ENCODE data around the gene LMAN1L. TPM values are rescaled to one million over a fixed set of nuclear protein-coding genes. Genes with fewer than 3 reads are reported as not detected.

LMAN1L gene
- total RNA-seq, 6 donors from 2014 or later = 1.0 TPM; not detected in 5

- DNase-seq (no peak), ATAC-seq (ENCODE audit: low FRiP score in 2 of 2) (no peak)
- Histone ChIP-seq H3K27me3 (no peaks in the 10 kb centered on the region), H3K9me3 (no peaks in the 10 kb centered on the region), H3K36me3 (peaks cover 24 to 41% (median 29%) of the 10 kb centered on the region in 4 donors), H3K27ac (no peak overlapping the region), H3K4me1 (peaks cover 21 to 34% (median 26%) of the 10 kb centered on the region in 4 donors), H3K4me3 (no peak overlapping the region)
- TF ChIP-seq POLR2A (IDR thresholded peaks at IDR 0.05) (no peak), CTCF (IDR thresholded peaks at IDR 0.05) (no peak), EP300 (IDR thresholded peaks at IDR 0.05) (no peak), POLR2AphosphoS5 (IDR thresholded peaks at IDR 0.05) (no peak)
- 90 to 100% methylated on average over 1 of the region's 1 CpG for WGBS, 2 donors
These were observed 43.9 kb downstream of the LMAN1L start for GRCh38 chr15:74856537-74856936.

GRCh38 chr15:74857082-74857655, 44.5 kb downstream of the LMAN1L start:
- Histone ChIP-seq H3K27ac (peak overlapping the region in 3 of 4 donors; percentile 19 to 27 (median 26)), H3K4me3 (no peak overlapping the region), H3K36me3 (peaks cover 17 to 35% (median 22%) of the 10 kb centered on the region in 4 donors), H3K9me3 (no peaks in the 10 kb centered on the region), H3K4me1 (peaks cover 21 to 34% (median 26%) of the 10 kb centered on the region in 4 donors), H3K27me3 (no peaks in the 10 kb centered on the region)
- no peak for TF ChIP-seq EP300 (IDR thresholded peaks at IDR 0.05)
- TF ChIP-seq CTCF (IDR thresholded peaks at IDR 0.05) = no peak
- TF ChIP-seq POLR2A (IDR thresholded peaks at IDR 0.05) = no peak
- TF ChIP-seq POLR2AphosphoS5 (IDR thresholded peaks at IDR 0.05) = no peak
- DNase-seq (no peak), ATAC-seq (ENCODE audit: low FRiP score in 2 of 2) (no peak)
- 32 to 52% methylated on average over 2 to 5 of the region's 5 CpGs for WGBS, 2 donors

- Histone ChIP-seq H3K4me3 (no peak overlapping the region), H3K27ac (no peak overlapping the region), H3K27me3 (no peaks in the 10 kb centered on the region), H3K36me3 (peaks cover 11 to 28% (median 16%) of the 10 kb centered on the region in 4 donors), H3K4me1 (peaks cover 21 to 34% (median 26%) of the 10 kb centered on the region in 4 donors), H3K9me3 (no peaks in the 10 kb centered on the region)
- ATAC-seq (ENCODE audit: low FRiP score in 2 of 2) = no peak
- TF ChIP-seq POLR2AphosphoS5 (IDR thresholded peaks at IDR 0.05) = no peak
- no peak for TF ChIP-seq CTCF (IDR thresholded peaks at IDR 0.05)
- TF ChIP-seq POLR2A (IDR thresholded peaks at IDR 0.05) = no peak
- no peak for TF ChIP-seq EP300 (IDR thresholded peaks at IDR 0.05)
- WGBS, 2 donors = 74 to 80% methylated on average over 9 of the region's 9 CpGs
- DNase-seq = no peak
These were observed 45.2 kb downstream of the LMAN1L start for GRCh38 chr15:74857671-74858368.

GRCh38 chr15:74858369-74858740, 45.7 kb downstream of the LMAN1L start:
- no peaks in the 10 kb centered on the region for H3K27me3 ChIP-seq
- peaks cover 21 to 36% (median 26%) of the 10 kb centered on the region in 4 donors for H3K4me1 ChIP-seq
- no peak for DNase-seq
- 72 to 86% methylated on average over 4 of the region's 4 CpGs for WGBS, 2 donors
- H3K4me3 ChIP-seq = no peak overlapping the region
- no peaks in the 10 kb centered on the region for H3K9me3 ChIP-seq
- no peak for ATAC-seq (ENCODE audit: low FRiP score in 2 of 2)
- no peak overlapping the region for H3K27ac ChIP-seq
- H3K36me3 ChIP-seq = peaks cover 5 to 23% (median 10%) of the 10 kb centered on the region in 4 donors
- TF ChIP-seq CTCF (IDR thresholded peaks at IDR 0.05) = no peak
- TF ChIP-seq EP300 (IDR thresholded peaks at IDR 0.05) = no peak
- no peak for TF ChIP-seq POLR2AphosphoS5 (IDR thresholded peaks at IDR 0.05)
- TF ChIP-seq POLR2A (IDR thresholded peaks at IDR 0.05) = no peak

Data from upper lobe of left lung (tissue), 6 donors.